CD14-positive monocyte (primary cell): ENCODE results near the gene GTF3C2. TPM values are rescaled to one million over a fixed set of nuclear protein-coding genes. Genes with fewer than 3 reads are reported as not detected.

Experiments
- DNase-seq, 3 donors: peaks; one replicate each; pipeline ENCODE4 v3.0.0-alpha.2; 2011 to 2022
- H2AFZ ChIP-seq: 2 replicates; pipeline ENCODE4 v1.6.0; 2012; ENCODE audit warnings: mild to moderate bottlenecking, low read depth, low read length, inconsistent platforms; ENCODE audit not compliant: insufficient read depth, poor library complexity, severe bottlenecking
- H3K27ac ChIP-seq, 2 donors: 1 replicate in 1 of 2; 2 replicates in 1 of 2; pipeline ENCODE4 v1.5.1; 2012 to 2013; ENCODE audit warnings: low read length in 2 of 2, control low read depth in 1 of 2, inconsistent platforms in 1 of 2, low read depth in 1 of 2, mild to moderate bottlenecking in 1 of 2
- H3K27me3 ChIP-seq, 2 donors: one replicate each; pipeline versions ENCODE4 v1.6.0 to v1.6.1; 2011 to 2013; ENCODE audit warnings: low read length in 2 of 2; ENCODE audit not compliant: control insufficient read depth in 2 of 2, insufficient read depth in 2 of 2
- H3K36me3 ChIP-seq, 2 donors: replicated peaks in 1 of 2; 1 replicate in 1 of 2; 2 replicates in 1 of 2; pipeline versions ENCODE4 v1.5.1 to v1.6.1; 2012 to 2013; ENCODE audit warnings: low read length in 2 of 2, control low read depth in 1 of 2, inconsistent platforms in 1 of 2, mild to moderate bottlenecking in 1 of 2; ENCODE audit not compliant: insufficient read depth in 2 of 2, control insufficient read depth in 1 of 2
- H3K4me1 ChIP-seq, 2 donors: 1 replicate in 1 of 2; 2 replicates in 1 of 2; pipeline versions ENCODE4 v1.5.1 to v1.6.1; 2012 to 2013; ENCODE audit warnings: low read length in 2 of 2, control low read depth in 1 of 2, inconsistent platforms in 1 of 2, mild to moderate bottlenecking in 1 of 2, moderate library complexity in 1 of 2; ENCODE audit not compliant: insufficient read depth in 2 of 2, control insufficient read depth in 1 of 2
- H3K4me2 ChIP-seq: replicated peaks from 2 replicates; pipeline ENCODE3; 2012; ENCODE audit warnings: low read length, moderate library complexity, mild to moderate bottlenecking; ENCODE audit not compliant: poor library complexity, severe bottlenecking; ENCODE audit errors: extremely low read depth
- H3K4me3 ChIP-seq, 3 experiments: fragments of 200-600 bp in 1 of 3; sonication (generic) in 1 of 3; replicated peaks in 1 of 3; 1 replicate in 2 of 3; 2 replicates in 1 of 3; pipeline ENCODE4 v1.5.1; 2011 to 2013; ENCODE audit warnings: low read length in 3 of 3, mild to moderate bottlenecking in 3 of 3, control low read depth in 2 of 3, low read depth in 2 of 3, inconsistent platforms in 1 of 3, moderate library complexity in 1 of 3
- H3K79me2 ChIP-seq: 2 replicates; pipeline ENCODE4 v1.6.0; 2012; ENCODE audit warnings: mild to moderate bottlenecking, control low read depth, inconsistent platforms, low read length, moderate library complexity; ENCODE audit not compliant: insufficient read depth
- H3K9ac ChIP-seq: 2 replicates; pipeline ENCODE4 v1.6.0; 2017; ENCODE audit warnings: low read length, mild to moderate bottlenecking; ENCODE audit not compliant: insufficient read depth, poor library complexity, severe bottlenecking
- H3K9me3 ChIP-seq, 2 donors: replicated peaks in 1 of 2; 1 replicate in 1 of 2; 2 replicates in 1 of 2; pipeline versions ENCODE4 v1.5.1 to v1.6.1; 2012 to 2013; ENCODE audit warnings: low read length in 2 of 2, control low read depth in 1 of 2; ENCODE audit not compliant: control insufficient read depth in 1 of 2, insufficient read depth in 1 of 2
- H4K20me1 ChIP-seq: 2 replicates; pipeline ENCODE4 v1.6.0; 2012; ENCODE audit warnings: mild to moderate bottlenecking, low read length, control low read depth, moderate library complexity; ENCODE audit not compliant: insufficient read depth
- H3K27ac Mint-ChIP-seq, 7 donors: one replicate each; pipeline ENCODE4 v1.8.0; 2020; ENCODE audit warnings: mild to moderate bottlenecking in 7 of 7, mixed read lengths in 7 of 7, moderate library complexity in 6 of 7, inconsistent platforms in 2 of 7
- H3K27me3 Mint-ChIP-seq, 3 donors: one replicate each; pipeline ENCODE4 v1.8.0; 2021 to 2022; ENCODE audit warnings: low read depth in 3 of 3, mild to moderate bottlenecking in 3 of 3, mixed read lengths in 3 of 3, moderate library complexity in 3 of 3, inconsistent platforms in 1 of 3
- H3K36me3 Mint-ChIP-seq, 2 donors: one replicate each; pipeline ENCODE4 v1.8.0; 2020; ENCODE audit warnings: mixed read lengths in 2 of 2, inconsistent platforms in 1 of 2, mild to moderate bottlenecking in 1 of 2
- H3K4me1 Mint-ChIP-seq: one replicate; pipeline ENCODE4 v1.8.0; 2020; ENCODE audit warnings: mild to moderate bottlenecking, mixed read lengths
- H3K4me3 Mint-ChIP-seq, 2 donors: one replicate each; pipeline ENCODE4 v1.8.0; 2020; ENCODE audit warnings: mild to moderate bottlenecking in 2 of 2, mixed read lengths in 2 of 2, moderate library complexity in 1 of 2
- H3K9me3 Mint-ChIP-seq, 7 donors: one replicate each; pipeline ENCODE4 v1.8.0; 2020 to 2022; ENCODE audit warnings: mixed read lengths in 7 of 7, mild to moderate bottlenecking in 6 of 7, moderate library complexity in 6 of 7, inconsistent platforms in 2 of 7
- CTCF ChIP-seq: fragments of 200-600 bp; IDR thresholded peaks from one replicate; pipeline ENCODE4 v1.8.0; 2022; ENCODE audit warnings: antibody characterized with exemption, mild to moderate bottlenecking
- WGBS: methylation state at CpG from one replicate; pipeline ENCODE4 v1.1.5; 2013; ENCODE audit warnings: missing lambda C conversion rate; ENCODE audit not compliant: insufficient coverage; 5-methylcytosine and 5-hydroxymethylcytosine counted together
- intact Hi-C, 2 donors: fragments of 100-400 bp; cut with micrococcal nuclease; formaldehyde crosslinking; loops; one replicate each; pipeline versions ENCODE4 v1.15.0 to v1.15.1; 2023
- polyA plus RNA-seq, 3 donors: library from polyadenylated mRNA; depleted of rRNA in 1 of 3; unstranded in 2 of 3; stranded (reverse) in 1 of 3; fragments of 300-500 nt in 2 of 3; fragments of >200 nt in 1 of 3; fragmentation: Illumina TruSeq in 2 of 3; gene quantifications; 1 replicate in 2 of 3; 2 replicates in 1 of 3; pipeline ENCODE4 v1.2.3, GENCODE V29; 2012 to 2021

GTF3C2 gene
- polyA plus RNA-seq, 3 donors, result 34.4 to 70.8 (median 41.7) TPM

DNA sequence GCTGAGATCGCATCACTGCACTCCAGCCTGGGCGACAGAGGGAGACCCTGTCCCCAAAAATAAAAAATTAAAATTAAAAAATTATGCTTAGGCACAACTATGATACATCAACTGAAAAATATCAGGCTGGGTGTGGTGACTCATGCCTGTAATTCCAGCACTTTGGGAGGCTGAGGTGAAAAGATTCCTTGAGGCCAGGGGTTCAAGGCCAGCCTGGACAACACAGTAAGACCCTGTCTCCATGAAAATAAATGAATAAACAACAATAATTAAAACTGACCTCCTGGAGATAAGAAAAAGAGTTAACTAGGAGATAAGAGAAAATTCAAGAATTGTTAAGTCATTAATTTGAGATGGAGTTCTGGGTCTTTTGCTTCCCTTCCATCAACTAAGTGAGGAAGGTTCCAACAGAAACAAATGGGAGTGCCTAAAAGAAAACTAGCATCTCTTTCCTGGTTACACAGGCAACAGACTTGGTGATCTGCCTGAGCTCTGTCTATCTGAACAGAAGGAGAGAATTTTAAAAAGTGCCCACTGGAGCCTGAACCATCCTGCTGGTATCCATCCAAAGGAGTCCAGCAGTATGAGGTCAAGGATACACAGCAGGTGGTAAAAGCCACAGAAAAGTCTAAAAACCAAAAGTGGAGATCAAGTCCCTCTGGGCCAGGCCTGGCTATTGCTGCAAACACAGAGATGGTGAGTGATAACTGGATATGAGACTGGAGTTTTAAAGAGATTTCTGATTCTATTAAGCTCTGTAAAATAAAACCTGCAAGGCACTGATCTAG is 44.0 kb upstream of the GTF3C2 start:
- Histone ChIP-seq H3K27me3 (no peaks in the 10 kb centered on the region), H3K4me2 (no peak overlapping the region), H3K4me1 (no peaks in the 10 kb centered on the region), H3K9me3 (no peaks in the 10 kb centered on the region), H3K79me2 (peaks cover 100% of the 10 kb centered on the region), H3K27ac (peak overlapping the region in 1 of 2 donors; percentile 45), H3K9ac (no peak overlapping the region), H4K20me1 (peaks cover 62% of the 10 kb centered on the region), H3K4me3 (no peak overlapping the region), H2AFZ (no peak overlapping the region), H3K36me3 (peaks cover 3 to 33% of the 10 kb centered on the region in 2 donors)
- Mint-ChIP-seq H3K27ac (peak overlapping the region in 3 of 7 donors; percentile 20 to 79 (median 45)), H3K4me3 (no peak overlapping the region), H3K9me3 (no peaks in the 10 kb centered on the region), H3K4me1 (peaks cover 2% of the 10 kb centered on the region), H3K36me3 (peaks cover 14 to 42% of the 10 kb centered on the region in 2 donors), H3K27me3 (peaks cover 0 to 2% (median 2%) of the 10 kb centered on the region in 3 donors)
- WGBS, result no CpG with 5 or more reads among the region's 2 CpGs
- TF ChIP-seq CTCF, result no peak
- DNase-seq, result no peak
- intact Hi-C loops, result no loop called here

GRCh38 chr2:27398962-27399361 is 42.4 kb upstream of the GTF3C2 start:
- H3K9me3 Mint-ChIP-seq, result no peaks in the 10 kb centered on the region
- Histone ChIP-seq H3K27me3 (no peaks in the 10 kb centered on the region), H3K79me2 (peaks cover 100% of the 10 kb centered on the region), H3K4me1 (no peaks in the 10 kb centered on the region), H3K9ac (no peak overlapping the region), H3K4me3 (no peak overlapping the region), H3K9me3 (no peaks in the 10 kb centered on the region), H4K20me1 (peaks cover 56% of the 10 kb centered on the region), H3K27ac (no peak overlapping the region), H3K4me2 (no peak overlapping the region), H2AFZ (no peak overlapping the region), H3K36me3 (peaks cover 3 to 22% of the 10 kb centered on the region in 2 donors)
- H3K4me1 Mint-ChIP-seq, result peaks cover 2% of the 10 kb centered on the region
- intact Hi-C loops, result no loop called here
- no peak for DNase-seq
- H3K27ac Mint-ChIP-seq, result peak overlapping the region in 3 of 7 donors; percentile 7 to 78 (median 65)
- H3K4me3 Mint-ChIP-seq, result no peak overlapping the region
- 100% methylated on average over 3 of the region's 5 CpGs for WGBS
- TF ChIP-seq CTCF, result no peak
- peaks cover 11 to 38% of the 10 kb centered on the region in 2 donors for H3K36me3 Mint-ChIP-seq
- H3K27me3 Mint-ChIP-seq, result peaks cover 0 to 2% (median 2%) of the 10 kb centered on the region in 3 donors
